GM19397 (cell line): ENCODE measurements around the gene SLC17A8.
"Not testable (repeated sequence)": the region's sequence is repeated elsewhere in the genome, so short reads cannot be mapped to it uniquely, and the experiment has no call there.

Experiments
- ATAC-seq: cut with Tn5 transposase; IDR thresholded peaks from one replicate; pipeline ENCODE4 v1.9.1; 2021; ENCODE audit warnings: mild to moderate bottlenecking, moderate library complexity; ENCODE audit not compliant: unreplicated experiment

Gene SLC17A8

GRCh38 chr12:100422646-100423045, 65.8 kb downstream of the SLC17A8 start:
- ATAC-seq: no peak

GRCh38 chr12:100426145-100426544, 69.3 kb downstream of the SLC17A8 start:
- no peak for ATAC-seq

- ATAC-seq: no peak
Measured at GRCh38 chr12:100427078-100427477, 70.2 kb downstream of the SLC17A8 start.

DNA sequence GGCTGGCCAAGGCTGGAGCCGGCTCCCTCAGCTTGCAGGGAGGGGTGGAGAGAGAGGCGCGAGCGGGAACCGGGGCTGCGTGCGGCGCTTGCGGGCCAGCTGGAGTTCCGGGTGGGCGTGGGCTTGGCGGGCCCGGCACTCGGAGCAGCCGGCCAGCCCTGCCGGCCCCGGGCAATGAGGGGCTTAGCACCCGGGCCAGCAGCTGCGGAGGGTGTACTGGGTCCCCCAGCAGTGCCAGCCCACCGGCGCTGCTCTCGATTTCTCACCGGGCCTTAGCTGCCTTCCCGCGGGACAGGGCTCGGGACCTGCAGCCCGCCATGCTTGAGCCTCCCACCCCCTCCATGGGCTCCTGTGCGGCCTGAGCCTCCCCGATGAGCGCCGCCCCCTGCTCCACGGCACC, 73.4 kb downstream of the SLC17A8 start:
- ATAC-seq: not testable (repeated sequence)

- no peak for ATAC-seq
Measured at GRCh38 chr12:100433701-100434100, 76.8 kb downstream of the SLC17A8 start.

DNA sequence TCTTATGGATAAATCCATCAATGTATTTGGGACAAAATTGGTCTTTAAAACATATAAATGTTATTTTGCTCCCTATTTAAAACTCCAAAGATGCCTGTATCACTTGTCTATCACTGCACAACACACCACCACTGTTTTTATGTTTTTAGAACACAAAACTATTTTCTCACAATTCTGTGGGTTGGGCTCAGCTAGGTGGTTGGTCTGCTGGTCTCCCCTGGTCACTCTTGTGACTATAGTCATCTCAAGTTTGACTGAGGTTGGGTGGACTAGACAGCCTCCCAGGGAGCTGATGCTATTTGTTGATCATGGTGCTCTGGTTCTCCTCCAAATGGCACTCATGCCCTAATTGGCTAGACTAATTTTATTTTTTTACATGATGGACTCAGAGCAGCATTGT, 77.3 kb downstream of the SLC17A8 start:
- no peak for ATAC-seq

GRCh38 chr12:100435957-100436356, 79.1 kb downstream of the SLC17A8 start:
- no peak for ATAC-seq

DNA sequence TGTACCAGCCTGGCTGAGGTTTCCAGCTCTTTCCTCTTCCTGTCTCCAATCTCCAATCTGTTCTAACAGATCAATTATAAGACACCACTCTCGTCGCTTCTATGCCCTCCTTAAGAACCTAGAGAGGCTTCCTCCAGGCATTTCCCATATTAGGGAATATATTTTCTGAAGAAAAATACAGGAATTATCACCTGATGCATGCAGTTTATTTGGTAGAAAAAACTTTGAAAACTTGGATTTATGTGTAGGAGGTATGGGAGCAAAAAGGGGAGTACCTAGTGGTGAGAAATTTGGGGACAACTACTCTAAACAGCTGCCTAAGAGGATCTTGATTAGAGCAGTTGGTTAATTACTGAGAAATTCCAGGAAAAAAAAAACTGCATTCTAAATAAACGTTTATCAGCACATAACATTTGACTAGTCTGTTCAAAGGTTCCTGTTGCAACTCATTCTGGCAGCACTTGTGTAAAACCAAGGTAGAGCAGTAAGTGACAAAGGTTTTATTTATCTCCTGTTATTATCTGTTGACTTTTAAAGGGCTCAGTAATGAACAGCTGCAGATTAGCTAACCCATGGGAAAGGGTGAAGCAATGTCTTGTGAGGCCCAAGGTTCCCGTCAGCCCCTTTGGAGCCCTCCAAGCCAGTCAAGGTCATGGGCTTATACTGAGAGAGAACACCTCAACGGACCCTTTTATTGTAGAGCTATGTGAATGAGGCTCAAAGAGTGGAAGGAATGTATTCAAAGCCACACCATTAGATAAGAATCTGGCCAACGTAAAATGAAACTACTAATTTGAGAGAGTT, 80.4 kb downstream of the SLC17A8 start:
- no peak for ATAC-seq

GRCh38 chr12:100439797-100440196, 82.9 kb downstream of the SLC17A8 start:
- ATAC-seq: no peak

- ATAC-seq: no peak
Measured at GRCh38 chr12:100442403-100442802, 85.5 kb downstream of the SLC17A8 start.

DNA sequence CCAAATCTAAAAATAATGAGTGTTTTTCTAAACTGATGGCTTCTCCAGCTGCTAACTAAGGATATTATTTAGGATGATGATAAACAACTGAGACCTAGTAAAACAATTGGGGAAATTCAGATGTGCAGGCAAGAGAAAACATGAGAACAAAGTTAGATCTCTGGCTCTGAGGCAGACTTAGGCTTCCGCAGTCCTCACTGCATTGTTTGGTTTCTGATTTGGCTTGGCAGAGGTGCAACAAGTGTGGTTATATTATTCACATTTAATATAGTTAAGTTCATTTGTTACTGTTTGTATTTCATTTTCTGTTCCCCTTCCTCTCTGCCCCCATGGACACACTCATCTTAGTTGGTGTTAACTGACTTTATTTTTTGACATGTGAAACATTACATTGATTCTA, 86.6 kb downstream of the SLC17A8 start:
- ATAC-seq: no peak

DNA sequence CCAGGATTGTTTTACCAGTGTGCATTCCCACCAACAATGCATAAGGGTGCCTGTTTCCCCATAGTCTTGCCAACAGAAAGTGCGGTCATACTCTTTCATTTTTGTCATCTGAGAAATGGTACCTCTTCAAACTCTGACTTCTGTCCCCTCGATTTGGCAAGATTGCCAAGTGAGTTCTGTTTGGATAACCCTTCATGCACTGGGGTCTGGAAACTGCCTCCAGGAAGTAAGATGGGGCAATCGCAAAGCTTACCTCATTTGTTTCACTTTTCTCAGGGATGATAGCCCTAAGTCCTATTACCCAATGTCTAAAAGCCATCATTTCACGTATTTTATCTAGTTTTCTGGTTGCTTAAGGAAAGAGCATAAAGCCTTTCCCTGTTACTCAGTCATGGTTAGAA, 88.2 kb downstream of the SLC17A8 start:
- ATAC-seq: no peak

GRCh38 chr12:100447381-100447780, 90.5 kb downstream of the SLC17A8 start:
- no peak for ATAC-seq

- ATAC-seq: no peak
Measured at GRCh38 chr12:100448656-100449055, 91.8 kb downstream of the SLC17A8 start.

GRCh38 chr12:100450735-100451134, 93.9 kb downstream of the SLC17A8 start:
- no peak for ATAC-seq

GRCh38 chr12:100453951-100454350, 97.1 kb downstream of the SLC17A8 start:
- ATAC-seq: no peak

DNA sequence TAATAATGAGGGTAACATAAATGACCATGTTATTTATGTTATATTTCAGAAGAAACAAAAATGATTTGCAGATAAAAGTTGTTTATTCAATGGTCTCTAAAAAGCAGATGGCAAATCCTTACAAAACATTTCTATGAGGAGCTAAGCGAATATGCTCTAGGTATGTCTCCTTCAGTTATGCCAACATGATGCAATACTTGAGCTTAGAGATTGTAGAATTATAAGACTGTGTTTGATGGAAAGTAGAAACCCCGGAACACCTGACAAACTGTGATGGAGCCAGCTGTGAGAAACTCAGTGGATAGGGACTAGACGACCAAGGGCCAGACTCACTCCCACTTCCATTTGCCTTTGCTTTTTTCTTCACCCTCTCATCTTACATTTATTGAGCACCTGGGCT, 99.0 kb downstream of the SLC17A8 start:
- no peak for ATAC-seq

- no peak for ATAC-seq
Measured at GRCh38 chr12:100458191-100458590, 101.3 kb downstream of the SLC17A8 start.

GRCh38 chr12:100460702-100461101, 103.8 kb downstream of the SLC17A8 start:
- ATAC-seq: no peak

DNA sequence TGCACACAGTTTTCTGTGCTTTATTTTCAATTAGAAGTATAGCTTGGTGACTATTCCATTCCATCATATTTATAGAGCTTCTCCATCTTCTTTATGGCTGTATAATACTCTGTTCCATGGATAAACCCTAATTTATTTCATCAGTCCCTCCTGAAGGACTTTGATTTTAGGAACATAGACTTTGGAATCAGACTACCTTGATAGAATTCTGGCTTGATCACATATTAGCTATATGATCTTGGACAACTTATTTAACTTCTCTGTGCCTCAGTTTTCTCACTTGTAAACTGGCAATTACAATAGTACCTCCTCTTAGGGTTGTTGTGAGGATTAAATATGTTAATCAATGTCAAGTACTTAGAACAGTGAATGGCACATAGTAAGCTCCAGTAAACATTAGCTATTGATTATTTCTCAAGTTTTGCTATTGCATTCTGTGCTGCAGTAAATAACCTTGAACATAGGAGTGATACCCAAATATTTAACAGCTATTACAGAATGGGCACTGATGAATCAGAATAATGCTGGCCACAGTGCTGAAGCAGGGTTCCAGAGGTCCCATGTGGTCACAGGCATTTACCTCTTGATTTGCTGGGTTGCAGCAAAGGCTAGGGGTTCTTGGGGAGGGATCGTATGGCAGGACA, 104.6 kb downstream of the SLC17A8 start:
- ATAC-seq: no peak

DNA sequence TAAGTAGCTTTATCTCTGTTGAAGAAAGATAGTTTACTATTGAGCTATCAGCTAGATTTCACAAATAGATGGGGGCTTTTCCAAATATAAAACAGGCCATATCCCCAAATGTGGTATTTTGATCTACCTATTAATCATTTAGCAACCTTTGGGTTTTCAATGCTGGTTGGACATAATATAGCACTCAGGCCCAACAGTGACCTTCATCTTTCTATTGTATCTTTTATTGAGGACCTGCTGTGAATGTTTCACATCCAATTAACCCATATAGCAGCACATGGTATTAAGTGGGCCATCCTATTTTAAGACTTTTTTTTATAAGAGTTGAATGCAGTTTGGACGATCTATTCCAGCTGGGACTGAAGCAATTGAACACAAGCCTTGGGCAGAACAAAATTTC, 106.8 kb downstream of the SLC17A8 start:
- ATAC-seq: no peak

GRCh38 chr12:100464529-100464928, 107.7 kb downstream of the SLC17A8 start:
- ATAC-seq: no peak

GRCh38 chr12:100468126-100468525, 111.3 kb downstream of the SLC17A8 start:
- ATAC-seq: no peak
